Measurements from ENCODE around the gene OR4C12.
"Not testable (repeated sequence)": the region's sequence is repeated elsewhere in the genome, so short reads cannot be mapped to it uniquely, and the experiment has no call there.

Gene OR4C12

GRCh38 chr11:49982435-49982834 is at the start of gene OR4C12:
Gene OR4C12, minus strand, starts transcription at chr11:49982535. Its CDS starts 34 bp downstream, at chr11:49982501.
- DNase-seq (ENCODE audit: low read depth in 2 of 3, low spot score in 2 of 3), result not testable (repeated sequence)

- no peak for DNase-seq (ENCODE audit: low read depth in 2 of 3, low spot score in 2 of 3)
Observed at GRCh38 chr11:50030193-50030592, 47.9 kb upstream of the OR4C12 start.

- peak in 1 of 3 experiments; percentile 2 for DNase-seq (ENCODE audit: low read depth in 2 of 3, low spot score in 2 of 3)
Observed at GRCh38 chr11:49995565-49995964, 13.2 kb upstream of the OR4C12 start.

GRCh38 chr11:49973439-49973838 is 8.9 kb downstream of the OR4C12 start:
- not testable (repeated sequence) for DNase-seq (ENCODE audit: low read depth in 2 of 3, low spot score in 2 of 3)

- DNase-seq (ENCODE audit: low read depth in 2 of 3, low spot score in 2 of 3), result no peak
Observed at GRCh38 chr11:49952091-49952490, 30.2 kb downstream of the OR4C12 start, which contains the start of gene OR4C13. Gene OR4C13, plus strand, starts transcription at chr11:49952391. Its CDS starts 32 bp downstream, at chr11:49952423.

GRCh38 chr11:49948701-49949100 is 33.6 kb downstream of the OR4C12 start:
- DNase-seq (ENCODE audit: low read depth in 2 of 3, low spot score in 2 of 3), result not testable (repeated sequence)

Data from activated CD8-positive, alpha-beta memory T cell treated with anti-CD3 and anti-CD28 coated beads for 48 hours (primary cell).